Endothelial cell of umbilical vein (primary cell): ENCODE data around the gene SMC5. TPM values are rescaled to one million over a fixed set of nuclear protein-coding genes. Genes with fewer than 3 reads are reported as not detected.

Experiments
- BruUV-seq: library from RNA; stranded (reverse); fragments of 400-500 nt; replicated peaks from 2 replicates; lab custom pipeline; 2021; lab: Mats Ljungman, UMichigan
- CTCF ChIA-PET: fragments of 300-600, 350-600 bp; sonication (Branson Sonifier 250); formaldehyde crosslinking; loops from one replicate; lab custom pipeline; 2021; ENCODE audit warnings: antibody characterized with exemption, inconsistent platforms; lab: Charles Lee
- POLR2A ChIA-PET: fragments of 300-600, 350-600 bp; sonication (Branson Sonifier 250); formaldehyde crosslinking; loops from one replicate; lab custom pipeline; 2021; ENCODE audit warnings: antibody characterized with exemption, inconsistent platforms; lab: Charles Lee
- DNase-seq: peaks from one replicate; pipeline ENCODE4 v3.0.0-alpha.2; 2011; ENCODE audit warnings: low read depth, low spot score
- FAIRE-seq: peaks from 2 replicates; lab custom pipeline; 2011; peaks lifted over from hg19 to GRCh38; lab: Jason Lieb, UNC
- H2AFZ ChIP-seq: 2 replicates; pipeline ENCODE4 v1.6.0; 2012; ENCODE audit warnings: low read depth, low read length, control low read depth, inconsistent platforms
- H3K27ac ChIP-seq: 2 replicates; pipeline ENCODE4 v1.5.1; 2011; ENCODE audit warnings: low read depth, mild to moderate bottlenecking, control low read depth, low read length, moderate library complexity; ENCODE audit not compliant: insufficient read depth
- H3K27me3 ChIP-seq, 2 experiments: 2 replicates each; pipeline versions ENCODE4 v1.6.0 to v1.6.1; 2011; ENCODE audit warnings: low read length in 2 of 2, mixed read lengths in 1 of 2; ENCODE audit not compliant: control insufficient read depth in 2 of 2, insufficient read depth in 2 of 2
- H3K36me3 ChIP-seq, 2 experiments: 2 replicates in 1 of 2; 3 replicates in 1 of 2; pipeline ENCODE4 v1.5.1; 2011; ENCODE audit warnings: low read length in 2 of 2, mild to moderate bottlenecking in 1 of 2, moderate library complexity in 1 of 2; ENCODE audit not compliant: control insufficient read depth in 2 of 2, insufficient read depth in 2 of 2; ENCODE audit errors: extremely low read depth in 1 of 2
- H3K4me1 ChIP-seq: 3 replicates; pipeline ENCODE4 v1.5.1; 2011; ENCODE audit warnings: mild to moderate bottlenecking, low read length; ENCODE audit not compliant: control insufficient read depth, insufficient read depth; ENCODE audit errors: extremely low read depth
- H3K4me2 ChIP-seq: 2 replicates; pipeline ENCODE4 v1.6.1; 2011; ENCODE audit warnings: low read length, control low read depth, mixed read lengths; ENCODE audit not compliant: insufficient read depth
- H3K4me3 ChIP-seq, 3 experiments: fragments of 200-600 bp in 1 of 3; sonication (generic), shearing (Covaris generic) in 1 of 3; replicated peaks in 1 of 3; 2 replicates each; pipeline ENCODE4 v1.5.1; 2011 to 2016; ENCODE audit warnings: control low read depth in 3 of 3, low read length in 3 of 3, mild to moderate bottlenecking in 2 of 3, inconsistent platforms in 1 of 3, low read depth in 1 of 3, moderate library complexity in 1 of 3; ENCODE audit not compliant: insufficient read depth in 1 of 3
- H3K79me2 ChIP-seq: 2 replicates; pipeline ENCODE4 v1.6.0; 2012; ENCODE audit warnings: low read length, inconsistent platforms; ENCODE audit not compliant: control insufficient read depth, insufficient read depth
- H3K9ac ChIP-seq: replicated peaks from 2 replicates; pipeline ENCODE3; 2011; ENCODE audit warnings: low read length, control low read depth; ENCODE audit not compliant: insufficient read depth; ENCODE audit errors: extremely low read depth
- H3K9me1 ChIP-seq: replicated peaks from 3 replicates; pipeline ENCODE4 v1.6.0; 2011; ENCODE audit warnings: mild to moderate bottlenecking, low read length; ENCODE audit not compliant: control insufficient read depth, insufficient read depth; ENCODE audit errors: extremely low read depth
- H3K9me3 ChIP-seq: replicated peaks from 2 replicates; pipeline ENCODE4 v1.5.1; 2012; ENCODE audit warnings: low read length, inconsistent platforms; ENCODE audit not compliant: control insufficient read depth, insufficient read depth
- H4K20me1 ChIP-seq: replicated peaks from 2 replicates; pipeline ENCODE3; 2011; ENCODE audit warnings: mild to moderate bottlenecking, low read length; ENCODE audit not compliant: control insufficient read depth, insufficient read depth; ENCODE audit errors: extremely low read depth
- CTCF ChIP-seq, 2 donors: IDR thresholded peaks; 1 replicate in 1 of 2; 2 replicates in 1 of 2; pipeline ENCODE4 v1.5.1; 2011; ENCODE audit warnings: low read length in 2 of 2, mild to moderate bottlenecking in 2 of 2, moderate library complexity in 2 of 2, control low read depth in 1 of 2, inconsistent platforms in 1 of 2, low read depth in 1 of 2; ENCODE audit not compliant: insufficient read depth in 1 of 2; ENCODE audit errors: extremely low read depth in 1 of 2
- EZH2 ChIP-seq: IDR thresholded peaks from 2 replicates; pipeline ENCODE4 v1.6.1; 2012; ENCODE audit warnings: borderline replicate concordance, low read depth, mild to moderate bottlenecking, moderate library complexity, low read length, inconsistent platforms; ENCODE audit not compliant: severe bottlenecking
- FOS ChIP-seq: IDR thresholded peaks from 2 replicates; pipeline ENCODE4 v1.6.1; 2011; ENCODE audit warnings: mild to moderate bottlenecking, low read length, moderate library complexity, borderline replicate concordance; ENCODE audit not compliant: insufficient read depth
- GATA2 ChIP-seq: IDR thresholded peaks from 2 replicates; pipeline ENCODE4 v1.7.0; 2011; ENCODE audit warnings: low read depth, mild to moderate bottlenecking, moderate library complexity, mixed read lengths, low read length; ENCODE audit not compliant: insufficient read length, insufficient read depth
- JUN ChIP-seq: IDR thresholded peaks from 2 replicates; pipeline ENCODE4 v1.6.1; 2011; ENCODE audit warnings: borderline replicate concordance, low read depth; ENCODE audit not compliant: insufficient read length, insufficient read depth
- MAX ChIP-seq: IDR thresholded peaks from 2 replicates; pipeline ENCODE4 v1.6.1; 2011; ENCODE audit not compliant: insufficient read depth, insufficient read length
- MYC ChIP-seq: IDR thresholded peaks from one replicate; pipeline ENCODE4 v1.6.1; 2011; ENCODE audit warnings: mild to moderate bottlenecking, low read depth, low read length
- POLR2A ChIP-seq: IDR thresholded peaks from 2 replicates; pipeline ENCODE4 v1.6.1; 2012; ENCODE audit warnings: low read depth, mild to moderate bottlenecking, control low read depth, low read length
- POLR2AphosphoS5 ChIP-seq: IDR thresholded peaks from 2 replicates; pipeline ENCODE4 v1.6.1; 2012; ENCODE audit warnings: low read depth, mild to moderate bottlenecking, control low read depth, low read length, moderate library complexity; ENCODE audit not compliant: insufficient read depth
- dilution Hi-C: fragments of 300-500 bp; cut with MboI; formaldehyde crosslinking; loops from one replicate; pipeline ENCODE4 v1.15.0; 2019; ENCODE audit warnings: low sequenced_read_pairs; ENCODE audit not compliant: extremely low pct_ligation_motif_present
- intact Hi-C: fragments of 100-400 bp; cut with micrococcal nuclease; formaldehyde crosslinking; loops from one replicate; pipeline ENCODE4 v1.10.0; 2022
- polyA plus RNA-seq, 4 experiments: library from polyadenylated mRNA; depleted of rRNA in 3 of 4; stranded (reverse) in 3 of 4; unstranded in 1 of 4; fragments of >200 nt; gene quantifications; 2 replicates each; pipeline versions ENCODE4 v1.2.1 to v1.2.3, GENCODE V29; 2011 to 2012; ENCODE audit warnings: missing spikeins in 1 of 4
- total RNA-seq: library from RNA; stranded (reverse); gene quantifications from 2 replicates; pipeline ENCODE4 v1.2.3, GENCODE V29; 2021

Gene SMC5
- total and polyA plus RNA-seq, 2 donors (not counting 3 experiments of a cell fraction or from before 2014, with no cell fraction given): 17.1 to 32.8 TPM

DNA sequence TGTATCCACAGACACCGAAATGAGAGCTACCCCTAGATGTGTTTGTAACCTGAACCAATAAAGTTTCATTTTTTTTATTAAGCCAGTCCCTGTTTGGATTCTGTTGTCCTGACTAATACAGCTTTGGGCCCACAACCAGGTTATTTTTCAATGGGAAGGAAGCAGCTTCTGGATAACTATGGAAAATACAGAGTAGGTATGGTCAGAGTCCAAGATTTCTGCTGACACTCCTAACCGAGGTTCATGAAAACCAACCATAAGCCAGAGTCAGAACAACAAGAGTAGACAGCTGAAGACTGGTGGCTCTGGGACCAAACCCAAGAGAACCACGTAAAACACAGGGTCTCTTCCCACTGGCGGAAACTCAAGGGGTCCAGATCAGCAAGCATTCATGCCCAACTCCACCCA, 144.8 kb downstream of the SMC5 start:
- Histone ChIP-seq H3K4me2 (no peak overlapping the region), H3K27ac (no peak overlapping the region), H3K4me1 (peaks cover 15% of the 10 kb centered on the region), H3K27me3 (no peaks in the 10 kb centered on the region), H2AFZ (no peak overlapping the region), H4K20me1 (no peaks in the 10 kb centered on the region), H3K9me1 (no peaks in the 10 kb centered on the region), H3K4me3 (no peak overlapping the region), H3K9me3 (no peaks in the 10 kb centered on the region), H3K79me2 (peaks cover 94% of the 10 kb centered on the region), H3K36me3 (no peaks in the 10 kb centered on the region), H3K9ac (no peak overlapping the region)
- ChIA-PET CTCF (interaction anchor here (0.8 to 2.8 kb wide), 4 partner anchors 11 to 199 kb away, joined by 3 to 13 read pairs (median 10); no protein-coding TSS in a partner anchor), POLR2A (no interaction called here)
- dilution Hi-C loops (no loop called here), intact Hi-C loops (no loop called here)
- no TSS peak for BruUV-seq
- TF ChIP-seq JUN: no peak
- TF ChIP-seq POLR2A: no peak
- no peak for TF ChIP-seq CTCF (IDR thresholded peaks at IDR 0.05; ENCODE audit: extremely low read depth in 1 of 2, insufficient read depth in 1 of 2, low read depth in 1 of 2, low read length in 2 of 2)
- no peak for TF ChIP-seq EZH2
- TF ChIP-seq POLR2AphosphoS5: no peak
- no peak for TF ChIP-seq MAX
- no peak for TF ChIP-seq FOS
- no peak for TF ChIP-seq MYC
- TF ChIP-seq GATA2: no peak
- no peak for FAIRE-seq
- peak; percentile 66 for DNase-seq
